ENCODE results near the gene EIF4E.

DNA sequence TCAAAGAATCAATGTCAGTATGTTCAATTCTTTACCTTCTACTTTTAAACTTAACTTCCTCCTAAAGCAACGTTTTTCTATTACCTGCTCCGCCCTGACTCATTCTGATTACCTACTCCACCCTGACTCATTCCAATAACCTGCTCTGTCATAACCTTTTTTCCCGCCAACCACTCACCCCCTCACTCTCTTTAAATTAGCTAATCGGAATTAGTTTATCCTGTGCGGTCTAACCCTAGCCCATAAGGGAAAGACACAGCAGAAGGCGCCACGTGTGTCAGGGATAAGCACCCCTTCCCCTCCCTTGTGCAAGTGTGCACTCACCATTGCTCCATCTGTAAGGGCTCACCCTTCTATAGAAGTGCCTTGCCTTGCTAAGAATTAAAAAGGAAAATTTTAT lies 64.4 kb downstream of the EIF4E start:
- no peak for TF ChIP-seq POLR2A (IDR thresholded peaks at IDR 0.05)
- no peak for TF ChIP-seq POLR2AphosphoS5 (IDR thresholded peaks at IDR 0.05)

Data from upper lobe of left lung (tissue), 4 donors.